OCI-LY1 (cell line): Measurements from ENCODE around the gene ATP8B3.

Experiments used
- CTCF ChIP-seq: fragments of 200-600 bp; sonication (generic), shearing (Covaris generic); IDR thresholded peaks from 2 replicates; pipeline ENCODE4 v1.5.1; 2017; ENCODE audit warnings: mild to moderate bottlenecking, antibody characterized with exemption, low read length, moderate library complexity, mixed read lengths
- EZH2 ChIP-seq: fragments of 200-600 bp; sonication (generic), shearing (Covaris generic); IDR thresholded peaks from 2 replicates; pipeline ENCODE4 v1.8.0; 2017; ENCODE audit warnings: borderline replicate concordance, mixed run types, mild to moderate bottlenecking, antibody characterized with exemption, low read length, moderate library complexity, mixed read lengths

- no peak for TF ChIP-seq CTCF
- no peak for TF ChIP-seq EZH2
These were observed 61.6 kb downstream of the ATP8B3 start for GRCh38 chr19:1750343-1751021.
